Skeletal muscle tissue (tissue), 4 donors: ENCODE results near the gene BNIP5. TPM values are rescaled to one million over a fixed set of nuclear protein-coding genes. Genes with fewer than 3 reads are reported as not detected.
"Not testable (repeated sequence)": the region's sequence is repeated elsewhere in the genome, so short reads cannot be mapped to it uniquely, and the experiment has no call there.

ENCODE experiments used
- H3K27ac ChIP-seq: one replicate; pipeline ENCODE4 v1.7.0; 2013; ENCODE audit warnings: mild to moderate bottlenecking, low read depth, low read length, inconsistent platforms
- H3K27me3 ChIP-seq, 3 donors: one replicate each; pipeline ENCODE4 v1.7.0; 2013; ENCODE audit warnings: low read length in 3 of 3; ENCODE audit not compliant: control insufficient read depth in 3 of 3, insufficient read depth in 3 of 3
- H3K36me3 ChIP-seq, 3 donors: one replicate each; pipeline ENCODE4 v1.7.0; 2013; ENCODE audit warnings: low read length in 3 of 3; ENCODE audit not compliant: control insufficient read depth in 3 of 3, insufficient read depth in 3 of 3
- H3K4me1 ChIP-seq, 3 donors: one replicate each; pipeline ENCODE4 v1.7.0; 2013; ENCODE audit warnings: low read length in 3 of 3, mild to moderate bottlenecking in 3 of 3; ENCODE audit not compliant: control insufficient read depth in 3 of 3, insufficient read depth in 3 of 3
- H3K4me3 ChIP-seq, 3 donors: one replicate each; pipeline ENCODE4 v1.7.0; 2013; ENCODE audit warnings: low read length in 3 of 3
- H3K9ac ChIP-seq, 3 donors: one replicate each; pipeline ENCODE4 v1.7.0; 2013; ENCODE audit warnings: low read length in 3 of 3, mild to moderate bottlenecking in 3 of 3, moderate library complexity in 2 of 3, low read depth in 1 of 3
- H3K9me3 ChIP-seq, 3 donors: one replicate each; pipeline ENCODE4 v1.7.0; 2013; ENCODE audit warnings: low read length in 3 of 3; ENCODE audit not compliant: control insufficient read depth in 3 of 3
- total RNA-seq: library from RNA; depleted of rRNA; stranded (reverse); fragments of >200 nt; gene quantifications from one replicate; pipeline ENCODE4 v1.2.3, GENCODE V29; 2014
- donor health status: Osteomylitis.

The BNIP5 gene
- total RNA-seq, 1 donor from 2014 or later = not detected

DNA sequence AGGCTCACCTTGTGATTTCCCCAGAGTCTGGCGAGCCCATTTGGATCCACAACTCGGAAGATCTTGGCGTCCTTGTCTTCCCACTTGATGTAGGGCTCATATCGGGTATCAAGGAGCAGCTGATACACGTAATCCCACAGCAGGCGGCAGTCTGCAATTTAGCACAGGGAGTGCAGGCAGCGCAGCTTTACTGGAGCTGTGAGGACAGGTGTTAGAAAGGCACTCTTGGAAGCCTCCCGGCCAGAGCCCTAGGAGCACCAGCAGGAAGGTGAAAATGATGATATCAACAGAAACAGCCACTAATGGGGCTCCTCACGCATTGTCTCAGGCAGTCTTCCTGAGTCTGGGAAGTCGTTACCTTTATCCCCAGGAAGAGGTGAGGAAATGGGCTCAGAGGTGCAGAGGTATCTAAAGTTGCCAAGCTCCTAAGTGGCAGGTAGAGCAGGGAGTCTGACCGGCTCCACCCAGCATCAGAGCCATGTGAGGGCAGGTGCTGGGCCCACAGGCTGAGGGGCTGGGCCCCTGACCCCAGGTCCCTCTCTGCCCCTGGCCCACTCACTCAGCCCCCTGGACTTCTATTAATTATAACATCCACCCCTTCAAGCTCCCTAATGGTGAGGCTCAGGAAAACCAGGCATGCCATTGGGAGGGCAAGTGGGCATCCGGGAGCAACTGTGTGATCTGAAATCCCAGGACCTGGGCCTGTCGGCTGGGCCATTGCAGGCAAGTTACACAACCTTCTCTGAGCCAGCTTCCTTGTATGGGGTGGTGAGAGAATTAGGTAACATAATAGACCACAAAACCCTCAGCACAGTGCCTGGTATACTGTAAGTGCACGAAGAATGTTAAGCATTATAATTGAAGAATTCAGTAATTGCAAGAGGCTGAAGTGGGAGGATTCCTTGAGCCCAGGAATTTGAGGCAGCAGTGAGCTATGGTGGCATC, 32.5 kb upstream of the BNIP5 start:
- H3K27ac ChIP-seq = peak overlapping the region; percentile 42
- no peaks in the 10 kb centered on the region for H3K36me3 ChIP-seq
- peaks cover 7 to 15% (median 12%) of the 10 kb centered on the region in 3 donors for H3K4me1 ChIP-seq
- H3K9ac ChIP-seq = peak overlapping the region in 1 of 3 donors; percentile 32
- no peak overlapping the region for H3K4me3 ChIP-seq
- H3K27me3 ChIP-seq = peaks cover 0 to 7% (median 6%) of the 10 kb centered on the region in 3 donors
- H3K9me3 ChIP-seq = no peaks in the 10 kb centered on the region

DNA sequence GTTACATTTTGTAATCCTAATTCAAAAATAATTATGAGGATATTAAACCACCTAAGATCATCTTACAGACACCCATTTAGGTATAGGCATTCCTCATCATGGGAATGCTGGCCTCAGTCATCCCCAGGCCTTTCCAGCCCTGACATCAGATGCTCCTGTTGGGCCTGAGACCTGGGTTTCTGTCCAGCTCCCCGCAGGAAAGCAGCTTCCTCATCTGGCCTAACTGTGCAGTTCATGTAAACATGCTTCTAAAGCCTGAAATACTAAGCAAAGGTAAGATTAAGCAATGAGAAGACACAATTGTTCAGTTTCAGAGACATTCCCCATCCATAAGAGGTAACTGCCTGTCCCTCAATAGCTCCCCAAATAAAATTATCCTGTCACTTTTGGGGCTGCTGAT, 31.7 kb upstream of the BNIP5 start:
- H3K9ac ChIP-seq = no peak overlapping the region

DNA sequence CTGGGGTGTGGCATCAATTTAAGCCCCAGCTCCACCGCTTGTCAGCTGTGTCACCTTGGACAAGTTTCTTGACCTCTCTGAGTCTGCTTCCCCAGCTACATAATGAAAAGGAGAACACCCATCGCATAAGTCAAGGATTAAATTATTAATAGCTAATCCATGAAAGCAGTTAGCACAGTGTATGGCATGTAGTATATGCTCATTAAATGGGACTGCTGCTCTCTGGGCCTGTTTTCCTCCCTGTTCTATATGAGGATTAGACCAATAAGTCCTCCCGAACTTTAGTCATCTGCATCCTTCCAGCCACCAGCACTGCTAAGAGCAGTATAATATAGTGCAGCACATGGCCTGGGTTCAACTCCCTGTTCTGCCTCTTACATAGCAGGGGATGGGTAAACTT, 31.1 kb upstream of the BNIP5 start:
- no peaks in the 10 kb centered on the region for H3K9me3 ChIP-seq
- H3K36me3 ChIP-seq = no peaks in the 10 kb centered on the region
- H3K4me3 ChIP-seq = no peak overlapping the region
- H3K27ac ChIP-seq = no peak overlapping the region
- no peak overlapping the region for H3K9ac ChIP-seq
- peaks cover 7 to 15% (median 12%) of the 10 kb centered on the region in 3 donors for H3K4me1 ChIP-seq
- peaks cover 0 to 6% (median 0%) of the 10 kb centered on the region in 3 donors for H3K27me3 ChIP-seq

More for the DNA sequence above, 31.7 kb upstream of the BNIP5 start:
- no peaks in the 10 kb centered on the region for H3K9me3 ChIP-seq
- H3K27me3 ChIP-seq = peaks cover 0 to 6% (median 2%) of the 10 kb centered on the region in 3 donors
- no peak overlapping the region for H3K4me3 ChIP-seq
- H3K4me1 ChIP-seq = peaks cover 7 to 15% (median 12%) of the 10 kb centered on the region in 3 donors
- H3K27ac ChIP-seq = peak overlapping the region; percentile 42
- no peaks in the 10 kb centered on the region for H3K36me3 ChIP-seq

DNA sequence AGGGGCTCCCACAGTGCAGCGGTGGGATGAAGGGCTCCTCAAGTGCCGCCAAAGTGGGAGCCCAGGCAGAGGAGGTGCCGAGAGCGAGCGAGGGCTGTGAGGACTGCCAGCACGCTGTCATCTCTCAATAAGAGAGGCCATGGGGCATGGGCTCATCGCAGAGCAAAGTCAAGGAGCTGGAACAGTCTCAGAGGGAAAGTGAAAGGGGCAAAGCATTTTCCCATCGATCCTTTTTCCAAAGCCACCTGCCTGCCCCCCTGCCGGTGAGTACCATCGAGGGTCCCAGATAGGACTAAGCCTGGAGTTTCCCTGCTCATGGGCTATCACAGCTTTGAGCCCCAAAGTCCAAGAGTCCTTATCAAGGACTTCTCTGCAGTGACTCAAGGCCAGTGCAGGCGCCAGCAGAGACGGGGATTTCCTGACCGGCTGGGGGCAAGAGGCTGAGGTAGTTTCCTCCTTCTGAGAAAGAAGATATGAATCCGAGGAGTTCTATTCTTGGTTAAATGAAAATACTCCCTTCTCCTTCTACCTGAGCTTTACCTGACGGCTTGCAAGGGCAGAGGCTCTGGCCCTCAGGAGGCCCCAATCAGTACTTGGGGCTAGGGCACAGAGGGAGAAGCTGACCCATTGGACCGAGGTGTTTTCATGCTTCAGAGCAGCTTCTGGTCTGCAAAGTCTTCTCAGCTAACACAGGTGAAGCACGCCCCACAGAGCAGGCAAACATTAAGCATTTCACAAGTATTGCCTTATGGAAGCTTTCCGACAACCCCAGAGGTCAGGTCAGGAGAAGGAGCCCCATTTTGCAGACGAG, 28.2 kb upstream of the BNIP5 start:
- no peak overlapping the region for H3K27ac ChIP-seq
- H3K9ac ChIP-seq = no peak overlapping the region
- H3K36me3 ChIP-seq = no peaks in the 10 kb centered on the region
- H3K4me3 ChIP-seq = no peak overlapping the region
- no peaks in the 10 kb centered on the region for H3K9me3 ChIP-seq
- H3K4me1 ChIP-seq = peaks cover 7 to 18% (median 16%) of the 10 kb centered on the region in 3 donors
- no peaks in the 10 kb centered on the region for H3K27me3 ChIP-seq

DNA sequence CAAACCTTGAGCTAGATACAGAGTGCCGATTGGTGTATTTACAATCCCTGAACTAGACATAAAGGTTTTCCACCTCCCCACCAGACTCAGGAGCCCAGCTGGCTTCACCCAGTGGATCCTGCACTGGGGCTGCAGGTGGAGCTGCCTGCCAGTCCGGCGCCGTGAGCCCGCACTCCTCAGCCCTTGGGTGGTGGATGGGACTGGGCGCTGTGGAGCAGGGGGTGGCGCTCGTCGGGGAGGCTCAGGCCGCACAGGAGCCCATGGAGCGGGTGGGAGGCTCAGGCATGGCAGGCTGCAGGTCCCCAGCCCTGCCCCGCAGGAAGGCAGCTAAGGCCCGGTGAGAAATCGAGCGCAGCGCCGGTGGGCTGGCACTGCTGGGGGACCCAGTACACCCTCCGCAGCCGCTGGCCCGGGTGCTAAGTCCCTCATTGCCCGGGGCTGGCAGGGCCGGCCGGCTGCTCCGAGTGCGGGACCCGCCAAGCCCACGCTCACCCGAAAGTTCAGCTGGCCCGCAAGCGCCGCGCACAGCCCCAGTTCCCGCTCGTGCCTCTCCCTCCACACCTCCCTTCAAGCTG, 27.5 kb upstream of the BNIP5 start:
- H3K36me3 ChIP-seq, H3K9ac ChIP-seq, H3K9me3 ChIP-seq, H3K4me3 ChIP-seq, H3K27me3 ChIP-seq, H3K27ac ChIP-seq: not testable (repeated sequence)
- peaks cover 2 to 12% (median 12%) of the 10 kb centered on the region in 3 donors for H3K4me1 ChIP-seq

DNA sequence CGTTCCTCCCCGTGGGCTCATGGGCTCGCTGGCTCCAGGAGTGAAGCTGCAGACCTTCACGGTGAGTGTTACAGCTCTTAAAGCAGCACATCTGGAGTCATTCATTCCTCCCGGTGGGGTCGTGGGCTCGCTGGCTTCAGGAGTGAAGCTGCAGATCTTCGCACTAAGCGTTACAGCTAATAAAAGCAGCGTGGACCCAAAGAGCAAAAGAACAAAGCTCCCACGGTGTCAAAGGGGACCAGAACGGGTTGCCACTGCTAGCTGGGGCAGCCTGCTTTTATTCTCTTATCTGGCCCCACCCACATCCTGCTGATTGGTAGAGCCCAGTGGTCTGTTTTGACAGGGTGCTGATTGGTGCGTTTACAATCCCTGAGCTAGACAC, 26.7 kb upstream of the BNIP5 start:
- H3K9ac ChIP-seq, H3K27ac ChIP-seq, H3K36me3 ChIP-seq, H3K4me3 ChIP-seq, H3K9me3 ChIP-seq, H3K27me3 ChIP-seq: not testable (repeated sequence)
- peaks cover 6 to 11% (median 11%) of the 10 kb centered on the region in 3 donors for H3K4me1 ChIP-seq

DNA sequence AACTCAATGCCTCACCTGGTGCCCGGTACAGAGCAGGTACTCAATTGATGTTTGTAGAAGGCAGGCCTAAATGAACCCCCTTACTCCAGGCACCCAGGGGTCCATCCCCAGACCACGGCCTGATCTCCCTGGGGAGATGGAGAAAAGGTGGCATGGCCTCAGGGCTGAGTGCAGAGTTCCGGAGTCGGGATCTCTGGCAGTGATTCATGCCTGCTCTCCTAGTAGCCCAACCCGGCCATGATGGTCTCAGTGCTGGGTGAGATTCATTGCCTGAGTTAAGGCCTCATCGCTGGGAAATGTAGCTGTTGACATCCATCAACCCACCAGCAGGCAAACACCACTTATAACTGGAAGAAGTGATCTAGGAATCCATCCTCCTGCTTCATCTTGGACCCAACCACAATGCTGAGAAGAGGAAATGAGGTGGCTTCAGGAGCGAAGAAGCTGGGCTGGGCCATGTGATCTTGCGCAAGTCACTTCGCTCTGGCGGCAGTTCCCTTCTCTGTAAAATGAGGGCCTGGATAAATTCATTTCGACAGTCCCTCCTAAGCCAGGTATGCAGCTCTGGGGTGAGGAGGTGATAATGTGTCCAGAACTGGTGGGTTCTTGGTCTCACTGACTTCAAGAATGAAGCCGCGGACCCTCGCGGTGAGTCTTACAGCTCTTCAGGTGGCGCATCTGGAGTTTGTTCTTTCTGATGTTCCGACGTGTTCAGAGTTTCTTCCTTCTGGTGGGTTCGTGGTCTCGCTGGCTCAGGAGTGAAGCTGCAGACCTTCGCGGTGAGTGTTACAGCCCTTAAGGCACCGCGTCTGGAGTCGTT, 26.1 kb upstream of the BNIP5 start:
- H3K4me3 ChIP-seq = no peak overlapping the region
- H3K9ac ChIP-seq = no peak overlapping the region
- H3K27ac ChIP-seq = no peak overlapping the region
- no peaks in the 10 kb centered on the region for H3K27me3 ChIP-seq
- no peaks in the 10 kb centered on the region for H3K9me3 ChIP-seq
- H3K36me3 ChIP-seq = no peaks in the 10 kb centered on the region
- H3K4me1 ChIP-seq = peaks cover 6 to 14% (median 13%) of the 10 kb centered on the region in 3 donors

DNA sequence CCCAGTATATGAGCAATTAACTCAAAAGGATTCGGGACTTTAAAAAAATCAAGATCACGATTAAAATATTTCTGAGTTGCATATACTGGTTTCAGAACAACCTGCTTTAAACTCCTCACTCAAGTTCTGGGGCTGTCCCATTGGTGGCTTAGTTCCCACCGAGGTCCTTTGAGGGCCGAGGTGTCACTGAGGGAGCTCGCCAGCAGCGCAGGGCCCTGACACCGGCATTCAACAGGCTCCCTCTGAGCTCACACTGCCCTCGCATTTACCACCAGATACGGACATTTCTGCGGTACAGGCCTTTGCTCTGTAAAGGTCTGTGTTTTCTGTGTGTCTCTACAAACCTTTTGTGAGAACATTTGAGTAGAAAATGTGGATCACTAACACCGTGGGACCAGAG, 24.4 kb upstream of the BNIP5 start:
- no peak overlapping the region for H3K27ac ChIP-seq

More for the DNA sequence above, 24.4 kb upstream of the BNIP5 start:
- peaks cover 6 to 14% (median 13%) of the 10 kb centered on the region in 3 donors for H3K4me1 ChIP-seq
- H3K36me3 ChIP-seq = no peaks in the 10 kb centered on the region
- no peak overlapping the region for H3K4me3 ChIP-seq
- no peak overlapping the region for H3K9ac ChIP-seq
- no peaks in the 10 kb centered on the region for H3K27me3 ChIP-seq
- H3K9me3 ChIP-seq = no peaks in the 10 kb centered on the region
